Kidney tubule cell (primary cell): ENCODE data around the gene REM2.

Experiments used
- DNase-seq: peaks from one replicate; pipeline ENCODE4 v3.0.0-alpha.2; 2018; ENCODE audit warnings: low spot score

Gene REM2

GRCh38 chr14:22883173-22883976, at the start of gene REM2:
TSS of gene REM2 (plus strand) at chr14:22883222. CDS start at chr14:22883288, 66 bp downstream.
- DNase-seq = no peak

GRCh38 chr14:22835505-22835904, 47.5 kb upstream of the REM2 start:
- DNase-seq = no peak

- DNase-seq = peak; percentile 83
Observed at GRCh38 chr14:22836301-22837113, 46.5 kb upstream of the REM2 start, which contains the start of gene MMP14. TSS of gene MMP14 (plus strand) at chr14:22836585. CDS start at chr14:22836818, 233 bp downstream.

GRCh38 chr14:22837114-22837749, 45.8 kb upstream of the REM2 start:
- peak; percentile 53 for DNase-seq

- DNase-seq = peak; percentile 59
Observed at GRCh38 chr14:22837750-22838538, 45.1 kb upstream of the REM2 start.

- peak; percentile 50 for DNase-seq
Observed at GRCh38 chr14:22838631-22839041, 44.4 kb upstream of the REM2 start.

GRCh38 chr14:22839159-22839779, 43.8 kb upstream of the REM2 start:
- peak; percentile 22 for DNase-seq

- no peak for DNase-seq
Observed at GRCh38 chr14:22841311-22841710, 41.7 kb upstream of the REM2 start.

- DNase-seq = no peak
Observed at GRCh38 chr14:22841769-22842168, 41.3 kb upstream of the REM2 start.

GRCh38 chr14:22842211-22843122, 40.6 kb upstream of the REM2 start:
- no peak for DNase-seq

GRCh38 chr14:22843123-22843925, 39.7 kb upstream of the REM2 start:
- DNase-seq = no peak

GRCh38 chr14:22844221-22845102, 38.6 kb upstream of the REM2 start:
- no peak for DNase-seq

- DNase-seq = no peak
Observed at GRCh38 chr14:22845103-22845394, 38.0 kb upstream of the REM2 start.

- DNase-seq = no peak
Observed at GRCh38 chr14:22845821-22846625, 37.0 kb upstream of the REM2 start.

- no peak for DNase-seq
Observed at GRCh38 chr14:22846811-22847307, 36.2 kb upstream of the REM2 start.

- peak; percentile 37 for DNase-seq
Observed at GRCh38 chr14:22847661-22848341, 35.2 kb upstream of the REM2 start.
